Stimulated activated CD8-positive, alpha-beta memory T cell treated with anti-CD3 and anti-CD28 coated beads, Interleukin-12 subunit alpha, Interleukin-12 subunit beta, amount 100 ng/mL, for 24 hours (primary cell): ENCODE measurements around the gene BTF3L4.

ENCODE experiments used
- DNase-seq: peaks from one replicate; pipeline ENCODE4 v3.0.0-alpha.2; 2020; ENCODE audit errors: extremely low read depth

BTF3L4 gene

GRCh38 chr1:52123622-52124021 is 67.5 kb downstream of the BTF3L4 start:
- no peak for DNase-seq

GRCh38 chr1:52125736-52126359 is 69.8 kb downstream of the BTF3L4 start:
- no peak for DNase-seq

GRCh38 chr1:52127181-52128180 is 71.4 kb downstream of the BTF3L4 start:
- no peak for DNase-seq

GRCh38 chr1:52139817-52140540 is 83.9 kb downstream of the BTF3L4 start:
- no peak for DNase-seq
